Stimulated activated CD4-positive, alpha-beta T cell treated with anti-CD3 and anti-CD28 coated beads, Interleukin-4, amount 100 ng/mL, for 1 hour (primary cell): Measurements from ENCODE around the gene TNIK.

Experiments
- DNase-seq: peaks from one replicate; pipeline ENCODE4 v3.0.0-alpha.2; 2020

Gene TNIK

GRCh38 chr3:171274222-171274621 lies 186.0 kb downstream of the TNIK start:
- no peak for DNase-seq

- DNase-seq = no peak
Measured at GRCh38 chr3:171270541-171270940, 189.7 kb downstream of the TNIK start.

- DNase-seq = no peak
Measured at GRCh38 chr3:171269542-171269941, 190.7 kb downstream of the TNIK start.

- no peak for DNase-seq
Measured at GRCh38 chr3:171268677-171269076, 191.5 kb downstream of the TNIK start.

DNA sequence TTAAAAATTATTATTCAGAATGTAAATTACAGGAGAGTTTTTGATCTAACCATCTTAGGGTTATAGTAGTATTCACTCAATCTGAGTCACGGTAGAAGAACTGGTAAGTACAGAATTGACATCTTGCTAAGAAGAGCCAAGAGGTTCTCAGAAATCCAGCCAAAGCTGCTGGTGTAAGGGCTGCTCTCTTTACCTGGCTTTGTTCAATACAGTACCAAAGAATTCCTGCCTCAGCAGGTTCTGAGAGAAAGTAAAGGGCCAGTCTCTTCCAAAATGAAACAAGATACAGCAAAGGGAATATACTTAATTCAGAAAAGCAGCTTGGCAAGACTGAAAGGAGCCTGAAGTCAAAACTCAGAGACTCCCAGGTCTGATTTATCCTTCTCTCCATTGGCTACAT lies 193.1 kb downstream of the TNIK start:
- no peak for DNase-seq

GRCh38 chr3:171266740-171267073 lies 193.5 kb downstream of the TNIK start:
- no peak for DNase-seq

- DNase-seq = no peak
Measured at GRCh38 chr3:171266034-171266739, 194.0 kb downstream of the TNIK start.

DNA sequence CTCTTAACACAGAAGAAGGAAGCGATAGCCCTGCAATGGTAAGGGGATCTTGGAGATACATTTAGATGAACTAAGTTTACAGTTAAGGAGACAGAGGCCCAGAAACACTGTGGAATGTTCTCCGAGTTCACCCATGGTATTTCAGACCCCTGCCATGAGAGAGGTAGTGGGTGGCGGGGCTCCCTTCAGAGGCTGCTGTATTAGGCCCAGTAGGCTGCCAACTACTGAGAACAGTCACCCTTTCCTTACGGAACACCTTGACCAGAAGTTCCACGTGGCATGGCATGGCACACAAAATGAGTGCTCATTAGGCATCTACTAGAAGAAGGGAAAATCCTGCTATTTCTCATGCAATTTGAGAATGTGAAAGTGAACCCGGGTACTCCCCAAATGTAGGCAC lies 195.4 kb downstream of the TNIK start:
- DNase-seq = no peak

- DNase-seq = no peak
Measured at GRCh38 chr3:171262431-171262830, 197.8 kb downstream of the TNIK start.

DNA sequence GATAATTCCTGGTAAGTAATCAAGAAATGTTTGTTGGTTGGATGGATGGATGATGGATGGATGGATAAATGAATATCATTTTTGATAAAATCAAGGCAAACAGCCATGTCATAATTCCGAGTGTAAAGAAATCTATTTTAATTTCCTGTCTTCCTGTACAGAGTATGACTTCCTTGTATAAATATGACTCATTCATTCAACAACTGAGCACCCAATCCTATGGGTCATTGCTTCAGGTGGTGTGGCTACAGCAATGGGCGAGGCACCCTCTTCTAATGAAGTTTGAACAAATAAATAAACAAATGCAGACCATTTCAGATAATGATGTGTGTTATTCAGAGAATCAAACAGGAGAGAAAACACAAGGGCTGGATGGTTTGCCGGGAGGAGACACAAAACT lies 198.7 kb downstream of the TNIK start:
- no peak for DNase-seq

GRCh38 chr3:171260899-171261298 lies 199.3 kb downstream of the TNIK start:
- DNase-seq = no peak

DNA sequence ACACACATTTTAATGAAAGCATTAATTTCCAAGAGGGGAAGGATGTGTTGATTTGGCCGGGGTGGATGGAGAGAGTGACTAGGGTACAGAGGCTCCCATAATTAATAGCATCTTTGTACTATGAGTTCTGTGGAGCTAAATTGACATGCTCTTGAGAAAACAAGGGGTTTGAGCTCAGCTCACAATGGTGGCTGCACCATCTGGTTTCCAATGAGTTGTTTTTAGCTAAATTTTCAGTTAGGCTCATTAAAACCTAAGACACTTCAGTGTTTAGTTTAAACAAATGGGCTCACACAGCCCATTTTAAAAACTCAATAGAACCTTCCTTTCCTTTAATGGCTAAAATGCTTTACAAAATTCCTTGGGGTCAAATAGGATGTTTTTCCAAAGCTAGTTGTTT lies 199.7 kb downstream of the TNIK start:
- DNase-seq = no peak

DNA sequence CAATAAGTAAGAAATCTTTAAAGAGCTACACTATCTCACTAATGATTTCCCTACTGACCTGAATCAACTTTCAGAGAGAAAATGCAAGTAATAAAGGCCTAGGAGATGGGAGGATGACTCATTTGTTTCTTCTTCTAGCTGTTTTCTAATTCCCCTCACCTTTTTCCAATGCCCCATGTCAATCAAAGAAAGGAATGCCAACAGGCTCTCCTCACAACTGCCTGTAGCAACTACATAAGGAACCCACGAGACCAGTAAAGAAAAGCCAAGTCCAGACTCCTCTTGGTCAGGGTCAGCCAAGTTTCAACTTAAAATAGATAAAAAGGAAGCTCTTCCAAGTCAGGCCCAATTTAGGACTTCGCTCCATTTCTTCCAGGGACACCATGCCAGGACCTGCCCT lies 201.9 kb downstream of the TNIK start:
- no peak for DNase-seq

GRCh38 chr3:171257251-171258203 lies 202.7 kb downstream of the TNIK start:
- no peak for DNase-seq

DNA sequence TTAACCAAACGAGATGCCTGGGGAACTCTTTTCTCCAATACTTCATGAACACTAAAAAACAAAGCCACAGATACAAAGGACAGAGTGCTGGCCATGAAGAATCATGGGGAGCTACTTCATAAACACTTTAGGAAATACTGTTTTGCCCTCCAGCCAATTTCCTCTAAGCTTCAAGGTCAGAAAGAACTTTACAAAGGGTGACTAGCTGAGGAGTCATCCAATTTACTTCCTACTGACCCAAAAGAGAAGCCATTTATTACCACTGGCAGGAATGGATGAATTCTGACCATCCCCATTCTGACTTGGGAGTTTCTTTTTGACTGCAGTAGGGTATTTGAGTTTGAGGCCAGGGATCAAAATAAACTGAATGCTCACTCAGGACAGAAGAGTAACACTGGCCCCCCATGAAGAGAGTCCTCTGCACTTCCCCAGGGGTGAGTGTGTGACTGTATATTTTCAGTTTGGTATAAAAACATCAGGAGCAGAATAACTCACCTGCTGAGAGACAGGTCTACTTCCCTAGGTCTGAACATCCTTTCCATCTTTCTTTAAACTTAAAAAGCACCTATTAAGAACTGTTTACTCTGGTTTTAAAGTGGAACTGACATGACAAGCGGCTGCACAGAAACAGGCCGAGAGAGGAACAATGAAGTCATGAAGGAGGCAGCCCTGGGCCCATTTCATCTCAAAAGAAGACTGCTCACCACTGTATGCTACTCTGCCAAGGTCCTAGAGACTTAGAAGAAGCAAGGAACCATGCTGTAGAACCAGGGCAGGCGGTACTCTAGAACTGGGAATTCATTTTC lies 203.6 kb downstream of the TNIK start:
- DNase-seq = no peak

DNA sequence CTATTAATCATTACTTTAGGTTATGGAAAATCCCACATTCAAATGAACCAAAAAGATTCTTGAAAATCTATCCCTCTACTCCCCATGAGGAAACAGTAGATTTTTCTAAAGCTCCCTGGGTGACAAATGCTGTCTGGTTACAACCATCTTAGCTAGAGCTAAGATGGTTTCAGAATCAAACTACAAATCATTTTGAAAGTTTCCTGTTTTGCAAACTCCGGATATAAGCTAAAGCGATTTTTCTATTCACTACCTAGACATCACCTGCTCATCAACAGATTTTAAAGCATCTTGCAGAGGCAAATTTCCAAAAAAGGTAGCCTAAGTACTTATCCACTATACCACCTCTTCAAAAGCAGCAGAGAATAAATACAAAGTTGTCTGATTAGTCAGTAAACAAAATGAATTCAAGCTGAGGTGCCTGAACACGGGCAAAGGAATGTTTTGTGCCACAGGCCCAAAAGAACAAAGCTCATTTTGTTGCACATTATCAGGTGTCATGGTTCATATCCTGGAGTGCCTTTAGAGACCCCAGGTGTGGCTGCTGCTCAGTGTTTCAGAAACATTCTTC lies 204.9 kb downstream of the TNIK start:
- DNase-seq = no peak

- no peak for DNase-seq
Measured at GRCh38 chr3:171254315-171254714, 205.9 kb downstream of the TNIK start.

DNA sequence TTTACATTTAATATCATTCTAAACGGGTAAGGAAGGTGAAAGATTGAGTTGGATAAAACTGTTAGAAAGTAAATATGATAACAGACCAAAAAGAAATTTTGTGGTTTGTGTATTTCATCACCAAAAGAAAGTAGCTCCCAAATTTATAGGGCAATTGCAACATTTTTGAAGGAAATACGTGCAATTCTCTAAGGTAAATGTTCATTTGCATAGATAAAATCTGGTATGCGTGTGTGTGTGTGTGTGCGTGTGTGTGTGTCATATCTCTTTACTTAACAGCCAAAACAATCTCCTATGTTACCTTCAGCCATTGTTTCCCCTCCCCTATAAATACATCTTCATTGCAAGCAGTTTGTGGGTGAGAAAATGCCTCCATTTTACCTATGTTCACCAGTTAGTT lies 208.4 kb downstream of the TNIK start:
- DNase-seq = no peak

- DNase-seq = no peak
Measured at GRCh38 chr3:171250444-171250843, 209.8 kb downstream of the TNIK start.

GRCh38 chr3:171249245-171249644 lies 211.0 kb downstream of the TNIK start:
- DNase-seq = no peak

DNA sequence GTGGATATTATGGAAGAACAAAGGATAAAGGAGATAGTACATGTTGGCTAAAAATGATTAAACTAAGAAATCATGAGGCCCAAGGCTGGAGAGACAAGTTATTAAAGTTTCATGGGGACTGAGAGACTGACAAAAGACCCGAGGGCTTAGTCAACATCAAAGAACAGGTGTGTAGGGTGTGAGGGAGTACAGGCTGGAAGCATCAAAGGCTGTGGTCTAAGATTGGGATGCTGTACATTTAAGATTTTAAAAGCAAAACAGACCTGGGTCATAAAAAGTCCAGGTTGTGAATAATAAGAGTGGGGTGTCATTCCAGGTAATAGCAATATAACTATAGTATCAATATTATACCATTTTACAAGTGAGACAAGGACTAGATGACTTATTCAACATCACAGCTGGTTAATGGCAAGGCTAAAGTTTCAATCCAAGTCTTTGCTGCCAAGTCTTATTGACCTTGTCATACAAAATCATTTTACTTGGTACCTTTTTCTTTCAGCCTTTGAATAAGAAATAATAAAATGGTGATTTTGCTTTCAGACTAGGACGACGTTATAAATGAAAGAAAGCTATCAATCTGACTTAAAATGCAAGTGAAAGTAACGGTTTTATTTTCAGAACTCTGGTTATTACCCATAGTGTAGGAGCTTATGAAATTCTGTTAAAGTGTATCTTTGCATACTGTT lies 211.6 kb downstream of the TNIK start:
- DNase-seq = no peak
